OCI-LY7 (cell line): ENCODE results near the gene ITGB7.

Experiments used
- EZH2phosphoT487 ChIP-seq: fragments of 200-600 bp; sonication (generic); IDR thresholded peaks from 2 replicates; pipeline ENCODE4 v1.6.1; 2018; ENCODE audit warnings: low read depth, borderline replicate concordance, mild to moderate bottlenecking, mixed run types, antibody characterized with exemption, low read length, moderate library complexity, mixed read lengths
- TF ChIP-seq, protein P1 (sequence below): fragments of 200-600 bp; sonication (generic); conservative IDR thresholded peaks from 2 replicates; pipeline ENCODE4 v1.5.1; 2014; ENCODE audit warnings: mild to moderate bottlenecking, antibody characterized with exemption, low read length, moderate library complexity, mixed read lengths

- TF ChIP-seq, protein P1, sequence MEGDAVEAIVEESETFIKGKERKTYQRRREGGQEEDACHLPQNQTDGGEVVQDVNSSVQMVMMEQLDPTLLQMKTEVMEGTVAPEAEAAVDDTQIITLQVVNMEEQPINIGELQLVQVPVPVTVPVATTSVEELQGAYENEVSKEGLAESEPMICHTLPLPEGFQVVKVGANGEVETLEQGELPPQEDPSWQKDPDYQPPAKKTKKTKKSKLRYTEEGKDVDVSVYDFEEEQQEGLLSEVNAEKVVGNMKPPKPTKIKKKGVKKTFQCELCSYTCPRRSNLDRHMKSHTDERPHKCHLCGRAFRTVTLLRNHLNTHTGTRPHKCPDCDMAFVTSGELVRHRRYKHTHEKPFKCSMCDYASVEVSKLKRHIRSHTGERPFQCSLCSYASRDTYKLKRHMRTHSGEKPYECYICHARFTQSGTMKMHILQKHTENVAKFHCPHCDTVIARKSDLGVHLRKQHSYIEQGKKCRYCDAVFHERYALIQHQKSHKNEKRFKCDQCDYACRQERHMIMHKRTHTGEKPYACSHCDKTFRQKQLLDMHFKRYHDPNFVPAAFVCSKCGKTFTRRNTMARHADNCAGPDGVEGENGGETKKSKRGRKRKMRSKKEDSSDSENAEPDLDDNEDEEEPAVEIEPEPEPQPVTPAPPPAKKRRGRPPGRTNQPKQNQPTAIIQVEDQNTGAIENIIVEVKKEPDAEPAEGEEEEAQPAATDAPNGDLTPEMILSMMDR: no peak
- no peak for TF ChIP-seq EZH2phosphoT487
These were observed 12.4 kb upstream of the ITGB7 start for GRCh38 chr12:53219292-53219955.
